Measurements from ENCODE around the gene TGFBR1.

GRCh38 chr9:99073985-99074901, 30.7 kb upstream of the TGFBR1 start:
- TF ChIP-seq SPI1 (IDR thresholded peaks at IDR 0.05; ENCODE audit: low read depth, low read length) (no peak), POLR2AphosphoS5 (IDR thresholded peaks at IDR 0.05; ENCODE audit: low read depth, low read length) (no peak), TAF1 (IDR thresholded peaks at IDR 0.05; ENCODE audit: low read depth, low read length) (no peak)
